Neural progenitor cell (in vitro differentiated cells): ENCODE data around the gene TUG1. TPM values are rescaled to one million over a fixed set of nuclear protein-coding genes. Genes with fewer than 3 reads are reported as not detected.

ENCODE experiments used
- DNase-seq: peaks from one replicate; pipeline ENCODE4 v3.0.0-alpha.2; 2016; ENCODE audit warnings: low spot score
- H2AFZ ChIP-seq: fragments of 200-600 bp; sonication (generic); replicated peaks from 2 replicates; pipeline ENCODE4 v1.6.1; 2016; ENCODE audit warnings: antibody characterized with exemption
- H3F3A ChIP-seq: fragments of 200-600 bp; sonication (generic); 2 replicates; pipeline ENCODE4 v1.6.1; 2016; ENCODE audit warnings: antibody characterized with exemption, low read depth
- H3K27ac ChIP-seq: fragments of 200-600 bp; sonication (generic); 2 replicates; pipeline ENCODE4 v1.5.1; 2016; ENCODE audit warnings: mild to moderate bottlenecking
- H3K27me3 ChIP-seq: fragments of 200-600 bp; sonication (generic); 2 replicates; pipeline ENCODE4 v1.6.1; 2016; ENCODE audit warnings: mild to moderate bottlenecking, moderate library complexity
- H3K36me3 ChIP-seq: fragments of 200-600 bp; sonication (generic); 2 replicates; pipeline ENCODE4 v1.5.1; 2016
- H3K4me1 ChIP-seq: fragments of 200-600 bp; sonication (generic); 2 replicates; pipeline ENCODE4 v1.6.1; 2016; ENCODE audit warnings: mixed run types
- H3K4me2 ChIP-seq: fragments of 200-600 bp; sonication (generic); 2 replicates; pipeline ENCODE4 v1.6.1; 2016
- H3K4me3 ChIP-seq: fragments of 200-600 bp; sonication (generic); 2 replicates; pipeline ENCODE4 v1.5.1; 2016
- H3K79me2 ChIP-seq: fragments of 200-600 bp; sonication (generic); 2 replicates; pipeline ENCODE4 v1.6.1; 2016; ENCODE audit warnings: low read depth
- H3K9ac ChIP-seq: fragments of 200-600 bp; sonication (generic); 2 replicates; pipeline ENCODE4 v1.6.1; 2016
- H3K9me3 ChIP-seq: fragments of 200-600 bp; sonication (generic); 2 replicates; pipeline ENCODE4 v1.5.1; 2016; ENCODE audit warnings: low read depth
- H4K20me1 ChIP-seq: fragments of 200-600 bp; sonication (generic); 2 replicates; pipeline ENCODE4 v1.6.1; 2016; ENCODE audit warnings: low read depth
- H3K27ac Mint-ChIP-seq: 3 replicates; pipeline ENCODE4 v1.8.0; 2021; ENCODE audit warnings: mixed read lengths
- H3K27me3 Mint-ChIP-seq: 2 replicates; pipeline ENCODE4 v1.8.0; 2022; ENCODE audit warnings: low read depth, mild to moderate bottlenecking, inconsistent platforms, moderate library complexity, mixed read lengths; ENCODE audit not compliant: insufficient read depth
- H3K36me3 Mint-ChIP-seq: 3 replicates; pipeline ENCODE4 v1.8.0; 2021; ENCODE audit warnings: mixed read lengths
- H3K4me1 Mint-ChIP-seq: 3 replicates; pipeline ENCODE4 v1.8.0; 2021; ENCODE audit warnings: mixed read lengths
- H3K4me3 Mint-ChIP-seq: 3 replicates; pipeline ENCODE4 v1.8.0; 2021; ENCODE audit warnings: mild to moderate bottlenecking, moderate library complexity, mixed read lengths
- H3K9me3 Mint-ChIP-seq: 3 replicates; pipeline ENCODE4 v1.8.0; 2020; ENCODE audit warnings: mixed read lengths
- EZH2 ChIP-seq: fragments of 200-600 bp; sonication (generic); IDR thresholded peaks from 2 replicates; pipeline ENCODE4 v1.6.1; 2017; ENCODE audit warnings: antibody characterized with exemption, mild to moderate bottlenecking, moderate library complexity
- EZH2phosphoT487 ChIP-seq: fragments of 200-600 bp; sonication (generic); IDR thresholded peaks from 2 replicates; pipeline ENCODE4 v1.6.1; 2017; ENCODE audit warnings: antibody characterized with exemption
- total RNA-seq: library from RNA; depleted of rRNA; stranded (reverse); fragments of >200 nt; gene quantifications from 2 replicates; pipeline ENCODE4 v1.2.3, GENCODE V29; 2015; ENCODE audit warnings: low replicate concordance
- TF ChIP-seq, protein P1 (sequence below): fragments of 200-600 bp; sonication (generic); IDR thresholded peaks from 2 replicates; pipeline ENCODE4 v1.5.1; 2017; ENCODE audit warnings: antibody characterized with exemption, mild to moderate bottlenecking

TUG1 gene
- total RNA-seq, 1 donor from 2014 or later: 136 TPM

DNA sequence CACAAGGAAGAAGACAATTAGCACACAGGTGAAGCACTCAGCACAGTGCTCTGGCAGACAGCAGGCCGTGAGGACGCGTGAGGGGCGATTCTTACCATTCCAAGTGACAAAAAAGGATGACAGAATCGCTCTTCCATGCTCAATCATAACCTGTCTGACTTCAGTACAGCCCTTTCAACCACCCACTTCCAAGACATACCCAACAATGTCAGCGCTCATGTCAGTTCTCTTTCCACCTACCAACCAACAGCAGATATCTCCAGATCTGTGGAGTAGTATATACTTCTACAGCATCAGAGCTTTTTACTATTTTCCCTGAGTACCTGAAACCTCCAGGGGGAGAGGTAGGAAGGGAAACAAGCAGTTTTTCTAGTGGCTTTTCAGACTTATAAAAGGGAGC lies 40.7 kb upstream of the TUG1 start:
- Histone ChIP-seq H3K27me3 (no peaks in the 10 kb centered on the region), H3K4me3 (no peak overlapping the region), H3F3A (no peaks in the 10 kb centered on the region), H3K4me2 (no peak overlapping the region), H3K27ac (no peak overlapping the region), H2AFZ (no peak overlapping the region), H3K9ac (no peak overlapping the region), H3K4me1 (no peaks in the 10 kb centered on the region), H3K36me3 (peaks cover 4% of the 10 kb centered on the region), H3K79me2 (no peaks in the 10 kb centered on the region), H3K9me3 (no peaks in the 10 kb centered on the region), H4K20me1 (peaks cover 2% of the 10 kb centered on the region)
- H3K4me1 Mint-ChIP-seq: no peaks in the 10 kb centered on the region
- H3K36me3 Mint-ChIP-seq: peaks cover 45% of the 10 kb centered on the region
- no peak for DNase-seq
- H3K9me3 Mint-ChIP-seq: no peaks in the 10 kb centered on the region
- peaks cover 2% of the 10 kb centered on the region for H3K27me3 Mint-ChIP-seq
- H3K27ac Mint-ChIP-seq: peak overlapping the region; percentile 3
- TF ChIP-seq EZH2phosphoT487: no peak
- TF ChIP-seq EZH2: no peak
- TF ChIP-seq, protein P1, sequence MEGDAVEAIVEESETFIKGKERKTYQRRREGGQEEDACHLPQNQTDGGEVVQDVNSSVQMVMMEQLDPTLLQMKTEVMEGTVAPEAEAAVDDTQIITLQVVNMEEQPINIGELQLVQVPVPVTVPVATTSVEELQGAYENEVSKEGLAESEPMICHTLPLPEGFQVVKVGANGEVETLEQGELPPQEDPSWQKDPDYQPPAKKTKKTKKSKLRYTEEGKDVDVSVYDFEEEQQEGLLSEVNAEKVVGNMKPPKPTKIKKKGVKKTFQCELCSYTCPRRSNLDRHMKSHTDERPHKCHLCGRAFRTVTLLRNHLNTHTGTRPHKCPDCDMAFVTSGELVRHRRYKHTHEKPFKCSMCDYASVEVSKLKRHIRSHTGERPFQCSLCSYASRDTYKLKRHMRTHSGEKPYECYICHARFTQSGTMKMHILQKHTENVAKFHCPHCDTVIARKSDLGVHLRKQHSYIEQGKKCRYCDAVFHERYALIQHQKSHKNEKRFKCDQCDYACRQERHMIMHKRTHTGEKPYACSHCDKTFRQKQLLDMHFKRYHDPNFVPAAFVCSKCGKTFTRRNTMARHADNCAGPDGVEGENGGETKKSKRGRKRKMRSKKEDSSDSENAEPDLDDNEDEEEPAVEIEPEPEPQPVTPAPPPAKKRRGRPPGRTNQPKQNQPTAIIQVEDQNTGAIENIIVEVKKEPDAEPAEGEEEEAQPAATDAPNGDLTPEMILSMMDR: no peak
- H3K4me3 Mint-ChIP-seq: no peak overlapping the region

DNA sequence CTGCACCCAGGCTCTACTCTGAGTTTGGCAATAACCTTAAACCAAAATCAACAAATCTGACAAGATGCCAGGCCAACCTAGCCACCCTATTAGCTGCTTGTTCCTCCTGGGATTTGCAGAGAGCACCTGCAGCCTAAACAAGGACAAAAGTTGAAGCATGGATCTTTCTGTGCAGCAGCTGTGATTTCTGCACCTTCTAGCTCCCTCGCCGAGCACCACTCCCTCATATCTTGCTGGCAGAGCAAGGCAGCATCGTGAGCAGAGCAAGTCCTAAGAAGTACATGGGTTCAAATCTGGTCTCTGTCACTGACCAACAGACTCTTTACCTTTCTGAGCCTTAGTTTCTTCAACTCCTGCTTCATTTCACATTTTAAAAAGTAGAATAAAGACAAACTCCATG lies 38.8 kb upstream of the TUG1 start:
- Mint-ChIP-seq H3K9me3 (no peaks in the 10 kb centered on the region), H3K4me1 (no peaks in the 10 kb centered on the region), H3K27ac (no peak overlapping the region), H3K27me3 (peaks cover 2% of the 10 kb centered on the region), H3K36me3 (peaks cover 57% of the 10 kb centered on the region), H3K4me3 (no peak overlapping the region)
- peaks cover 2% of the 10 kb centered on the region for H4K20me1 ChIP-seq
- no peak overlapping the region for H3K27ac ChIP-seq
- H3F3A ChIP-seq: no peaks in the 10 kb centered on the region
- no peak for DNase-seq
- no peak overlapping the region for H2AFZ ChIP-seq
- no peaks in the 10 kb centered on the region for H3K79me2 ChIP-seq
- H3K4me2 ChIP-seq: no peak overlapping the region
- H3K4me3 ChIP-seq: no peak overlapping the region
- H3K27me3 ChIP-seq: no peaks in the 10 kb centered on the region
- no peak overlapping the region for H3K9ac ChIP-seq
- peaks cover 4% of the 10 kb centered on the region for H3K36me3 ChIP-seq
- no peaks in the 10 kb centered on the region for H3K4me1 ChIP-seq
- no peaks in the 10 kb centered on the region for H3K9me3 ChIP-seq
- TF ChIP-seq EZH2: no peak
- TF ChIP-seq EZH2phosphoT487: no peak
- TF ChIP-seq, protein P1: no peak

DNA sequence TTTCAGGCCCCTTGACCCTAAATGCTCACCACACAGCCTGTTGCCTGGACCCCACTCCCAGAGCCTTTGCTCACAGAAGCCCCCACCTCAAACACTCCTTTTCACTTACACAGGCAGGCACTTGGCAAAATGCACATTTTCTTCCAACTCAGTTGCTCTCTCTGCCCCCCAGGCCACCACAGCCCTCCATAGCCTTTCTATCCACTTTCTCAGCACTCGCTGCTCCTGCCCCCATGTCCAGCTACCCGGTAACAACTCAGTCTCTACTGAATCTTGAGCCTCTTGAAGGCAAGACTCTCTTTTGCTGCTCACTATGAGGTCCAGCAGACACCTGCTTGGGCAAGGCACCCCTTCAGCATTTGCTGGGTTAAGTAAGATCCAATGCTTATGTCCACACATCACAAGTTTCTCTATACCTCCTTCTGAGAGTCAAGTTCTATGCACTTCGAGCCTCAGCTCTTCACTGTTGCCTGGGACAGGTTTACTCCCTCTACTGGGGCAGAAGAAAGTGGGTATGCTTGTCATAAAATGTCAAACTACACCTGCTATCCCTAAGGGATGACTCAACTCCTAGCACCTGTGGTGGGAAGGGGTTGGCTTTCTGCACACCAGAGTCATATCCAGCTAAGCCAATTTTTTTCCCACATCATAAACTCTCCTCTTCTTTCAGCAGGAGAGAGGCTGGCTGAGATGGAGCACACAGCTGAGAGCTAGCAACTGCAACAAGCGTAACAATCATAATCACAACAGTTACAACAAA lies 37.3 kb upstream of the TUG1 start:
- no peak overlapping the region for H3K9ac ChIP-seq
- H3K9me3 Mint-ChIP-seq: no peaks in the 10 kb centered on the region
- H3K27ac ChIP-seq: no peak overlapping the region
- no peaks in the 10 kb centered on the region for H3K9me3 ChIP-seq
- no peak for TF ChIP-seq EZH2phosphoT487
- TF ChIP-seq EZH2: no peak
- TF ChIP-seq, protein P1: no peak
- peaks cover 2% of the 10 kb centered on the region for H4K20me1 ChIP-seq
- no peaks in the 10 kb centered on the region for H3K4me1 Mint-ChIP-seq
- no peak overlapping the region for H3K4me2 ChIP-seq
- H3K36me3 ChIP-seq: peaks cover 10% of the 10 kb centered on the region
- H3K36me3 Mint-ChIP-seq: peaks cover 61% of the 10 kb centered on the region
- H3K4me1 ChIP-seq: no peaks in the 10 kb centered on the region
- H3K79me2 ChIP-seq: no peaks in the 10 kb centered on the region
- H3K27me3 Mint-ChIP-seq: peaks cover 2% of the 10 kb centered on the region
- H3K27me3 ChIP-seq: no peaks in the 10 kb centered on the region
- no peak overlapping the region for H2AFZ ChIP-seq
- no peak overlapping the region for H3K4me3 Mint-ChIP-seq
- H3K4me3 ChIP-seq: no peak overlapping the region
- no peak overlapping the region for H3K27ac Mint-ChIP-seq
- no peak for DNase-seq
- no peaks in the 10 kb centered on the region for H3F3A ChIP-seq
